SK-MEL-5 (cell line): ENCODE results near the gene FAM149B1. TPM values are rescaled to one million over a fixed set of nuclear protein-coding genes. Genes with fewer than 3 reads are reported as not detected.

Source experiments
- DNase-seq: peaks from one replicate; pipeline ENCODE4 v3.0.0-alpha.2; 2016; ENCODE audit warnings: low read depth, low spot score
- in situ Hi-C: cut with HindIII; loops from 2 replicates; pipeline ENCODE4 v1.10.0; 2016; ENCODE audit warnings: low sequenced_read_pairs, high pct_unique_total_duplicates, low pct_unique_long_range_greater_than_20kb
- total RNA-seq: library from RNA; depleted of rRNA; stranded (reverse); fragments of >200 nt; shearing (Covaris generic); gene quantifications from 2 replicates; pipeline ENCODE4 v1.2.3, GENCODE V29; 2014

The FAM149B1 gene
- total RNA-seq, 1 experiment from 2014 or later = 13.4 TPM

- in situ Hi-C loops = no loop called here
Measured at GRCh38 chr10:73166972-73167371, 947 bp upstream of the FAM149B1 start.

DNA sequence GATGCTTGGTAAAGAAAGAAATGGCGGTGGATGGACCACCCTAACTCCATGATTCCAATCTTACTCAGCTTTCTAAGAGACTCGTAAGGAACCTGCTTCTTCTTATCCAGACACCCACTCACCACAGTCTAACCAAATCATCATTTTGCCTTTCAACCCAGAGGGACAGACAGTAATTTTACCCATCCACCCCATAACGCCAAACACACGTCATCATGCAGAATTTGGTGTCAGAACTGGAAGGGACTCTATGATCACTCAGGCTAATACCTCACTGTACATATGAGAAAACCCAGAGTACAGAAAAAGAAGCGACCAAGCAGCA lies 499 bp upstream of the FAM149B1 start:
- in situ Hi-C loops = no loop called here
- DNase-seq = no peak

More at GRCh38 chr10:73166972-73167371, 947 bp upstream of the FAM149B1 start:
- DNase-seq = no peak

DNA sequence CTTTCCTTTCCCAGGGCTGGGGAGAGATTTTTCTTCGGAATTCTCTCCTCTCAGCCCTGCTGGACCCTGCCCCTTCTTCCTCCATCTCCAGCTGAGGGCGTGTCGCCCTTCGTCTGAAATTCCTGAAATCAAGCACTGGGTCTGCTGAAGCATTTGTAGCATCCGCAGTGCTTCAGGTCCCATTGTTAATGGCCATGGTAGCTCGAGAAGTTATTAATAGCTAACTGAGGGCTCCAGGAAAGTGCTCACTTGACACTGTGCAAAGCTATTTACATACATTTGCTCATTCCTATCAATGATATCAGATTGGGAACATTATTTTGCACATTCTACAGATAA lies 515 bp downstream of the FAM149B1 start:
- in situ Hi-C loops = no loop called here
- peak; percentile 57 for DNase-seq

GRCh38 chr10:73169320-73169719 lies 1.4 kb downstream of the FAM149B1 start:
- no peak for DNase-seq
- in situ Hi-C loops = no loop called here

DNA sequence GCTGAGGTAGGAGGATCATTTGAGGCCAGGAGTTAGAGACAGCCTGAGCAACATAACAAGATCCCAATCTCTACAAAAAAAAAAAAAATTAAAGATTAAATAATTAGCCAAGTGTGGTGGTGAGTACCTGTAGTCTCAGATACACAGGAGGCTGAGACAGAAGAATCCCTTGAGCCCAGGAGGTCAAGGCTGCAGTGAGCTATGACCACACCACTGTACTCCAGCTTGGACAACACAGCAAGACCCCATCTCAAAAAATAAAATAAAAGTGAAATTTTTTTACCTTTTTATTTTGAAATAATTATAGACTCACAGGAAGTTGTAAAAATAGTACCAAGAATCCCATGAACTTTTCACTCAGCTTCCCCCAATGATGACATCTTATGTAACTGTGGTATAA lies 4.9 kb downstream of the FAM149B1 start:
- in situ Hi-C loops = no loop called here
- DNase-seq = no peak

- no peak for DNase-seq
Measured at GRCh38 chr10:73174148-73174925, 6.4 kb downstream of the FAM149B1 start.

DNA sequence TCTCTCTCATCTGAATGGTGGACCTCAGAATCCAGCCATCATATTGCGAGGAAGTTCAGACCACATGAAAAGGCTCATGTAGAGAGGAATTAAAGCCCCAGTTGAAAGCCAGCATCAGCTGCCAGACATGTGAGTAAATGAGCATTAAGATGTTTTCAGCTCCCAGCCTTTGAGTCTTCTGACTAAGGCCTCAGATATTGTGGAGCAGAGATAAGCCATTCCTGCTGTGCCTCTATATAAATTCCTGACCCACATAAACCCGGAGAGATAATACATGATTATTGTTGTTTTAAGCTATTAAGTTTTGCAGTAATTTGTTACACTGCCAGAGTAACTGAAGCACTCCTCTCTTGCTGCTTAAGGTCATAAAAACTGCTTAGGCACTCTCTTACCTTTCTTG lies 14.6 kb downstream of the FAM149B1 start:
- in situ Hi-C loops = no loop called here
- DNase-seq = peak; percentile 78

More at GRCh38 chr10:73174148-73174925, 6.4 kb downstream of the FAM149B1 start:
- in situ Hi-C loops = no loop called here

GRCh38 chr10:73183667-73184281 lies 15.9 kb downstream of the FAM149B1 start:
- DNase-seq = peak; percentile 7
- in situ Hi-C loops = no loop called here

- DNase-seq = peak; percentile 37
- in situ Hi-C loops = no loop called here
Measured at GRCh38 chr10:73186266-73186665, 18.3 kb downstream of the FAM149B1 start.

- no peak for DNase-seq
- in situ Hi-C loops = no loop called here
Measured at GRCh38 chr10:73190188-73190587, 22.3 kb downstream of the FAM149B1 start.

DNA sequence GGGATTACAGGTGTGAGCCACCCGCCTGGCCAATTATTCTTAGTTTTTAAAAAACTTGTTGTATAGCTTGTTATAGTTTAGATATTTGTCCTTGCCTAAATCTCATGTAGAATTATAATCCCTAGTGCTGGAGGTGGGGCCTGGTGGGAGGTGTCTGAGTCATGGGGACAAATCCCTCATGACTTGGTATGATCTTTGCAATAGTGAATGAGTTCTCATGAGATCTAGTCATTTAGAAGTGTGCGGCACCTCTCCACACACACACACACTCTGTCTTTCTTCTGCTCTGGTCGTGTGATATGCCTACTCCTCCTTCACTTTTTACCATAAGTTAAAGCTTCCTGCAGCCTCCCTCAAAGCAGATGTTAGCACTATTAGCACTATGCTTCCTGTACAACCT lies 37.2 kb downstream of the FAM149B1 start:
- in situ Hi-C loops = no loop called here

DNA sequence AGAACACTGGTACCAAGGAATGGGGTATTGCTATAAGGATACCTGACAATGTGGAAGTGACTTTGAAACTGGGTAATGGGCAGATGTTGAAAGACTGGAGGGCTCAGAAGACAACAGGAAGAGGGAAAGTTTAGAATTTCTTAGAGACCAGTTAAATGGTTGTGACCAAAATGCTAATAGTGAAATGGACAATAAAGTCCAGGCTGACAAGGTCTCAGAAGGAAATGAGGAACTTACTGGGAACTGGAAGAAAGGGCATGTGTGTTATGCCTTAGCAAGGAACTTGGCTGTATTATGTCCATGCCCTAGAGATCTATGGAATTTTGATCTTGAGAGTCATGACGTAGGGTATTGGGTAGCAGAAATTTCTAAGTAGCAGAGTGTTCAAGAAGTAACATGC lies 38.0 kb downstream of the FAM149B1 start:
- DNase-seq = no peak
- in situ Hi-C loops = no loop called here

More for the DNA sequence above, 37.2 kb downstream of the FAM149B1 start:
- peak; percentile 50 for DNase-seq

DNA sequence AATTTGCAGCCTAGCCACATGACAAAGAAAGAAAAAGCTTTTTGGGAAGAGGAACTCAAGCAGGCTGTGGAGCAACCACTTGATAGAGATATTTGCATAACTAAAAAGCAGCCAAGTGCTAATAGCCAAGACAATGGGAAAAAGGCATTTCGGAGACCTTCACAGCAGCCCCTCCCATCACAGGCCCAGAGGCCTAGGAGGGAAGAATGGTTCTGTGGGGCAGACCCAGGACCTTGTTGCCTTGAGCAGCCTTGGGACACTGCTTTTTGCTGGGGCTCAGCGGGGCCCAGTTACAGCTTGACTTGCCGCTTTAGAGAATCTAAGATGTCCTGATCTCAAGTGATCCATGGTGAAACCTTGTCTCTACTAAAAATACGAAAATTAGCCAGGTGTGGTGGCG lies 38.5 kb downstream of the FAM149B1 start:
- DNase-seq = no peak

GRCh38 chr10:73207883-73208282 lies 40.0 kb downstream of the FAM149B1 start:
- DNase-seq = no peak
- in situ Hi-C loops = no loop called here

More for the DNA sequence above, 38.5 kb downstream of the FAM149B1 start:
- in situ Hi-C loops = no loop called here

GRCh38 chr10:73209705-73210104 lies 41.8 kb downstream of the FAM149B1 start:
- peak; percentile 66 for DNase-seq
- in situ Hi-C loops = no loop called here

- no peak for DNase-seq
- in situ Hi-C loops = no loop called here
Measured at GRCh38 chr10:73210395-73211105, 42.6 kb downstream of the FAM149B1 start.

DNA sequence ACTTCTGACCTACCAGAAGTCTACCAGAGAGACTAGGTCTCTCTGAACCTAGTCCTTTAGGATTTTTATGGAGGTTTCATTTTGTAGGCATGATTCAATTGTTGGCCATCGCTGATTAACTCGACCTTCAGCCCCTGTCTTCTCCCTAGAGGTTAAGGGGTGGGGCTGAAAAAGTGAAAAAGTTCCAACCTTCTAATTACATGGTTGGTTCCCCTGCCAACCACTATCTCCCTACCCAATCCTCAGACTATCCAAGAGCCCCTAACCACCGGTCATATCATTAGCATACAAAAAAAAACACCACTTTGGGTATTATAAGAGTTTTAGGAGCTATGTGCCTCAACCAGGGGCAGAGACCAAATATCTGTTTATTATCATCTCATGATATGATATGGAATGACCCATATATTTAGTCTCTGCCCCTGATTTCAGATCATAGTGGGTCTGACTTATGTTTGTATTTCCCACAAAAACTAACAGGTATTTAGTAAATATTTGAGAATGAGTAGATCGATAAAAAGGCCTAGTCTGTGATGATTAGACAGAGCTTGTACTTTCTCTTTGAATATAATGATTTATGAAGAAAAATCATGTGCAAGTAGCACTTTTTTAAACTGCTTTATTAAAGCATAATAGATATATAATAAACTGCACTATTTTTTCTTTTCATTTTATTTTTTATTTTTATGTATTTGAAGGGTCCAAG lies 43.3 kb downstream of the FAM149B1 start:
- in situ Hi-C loops = no loop called here
- DNase-seq = no peak

GRCh38 chr10:73215749-73216148 lies 47.8 kb downstream of the FAM149B1 start:
- in situ Hi-C loops = no loop called here

More at GRCh38 chr10:73215749-73216148, 47.8 kb downstream of the FAM149B1 start:
- DNase-seq = no peak
